Activated CD8-positive, alpha-beta memory T cell treated with anti-CD3 and anti-CD28 coated beads for 1 hour (primary cell): ENCODE data around the gene IRAG1.

Experiments
- DNase-seq, 2 donors: peaks; one replicate each; pipeline ENCODE4 v3.0.0-alpha.2; 2020; ENCODE audit warnings: low read depth in 1 of 2; ENCODE audit errors: extremely low read depth in 1 of 2

IRAG1 gene, protein sequence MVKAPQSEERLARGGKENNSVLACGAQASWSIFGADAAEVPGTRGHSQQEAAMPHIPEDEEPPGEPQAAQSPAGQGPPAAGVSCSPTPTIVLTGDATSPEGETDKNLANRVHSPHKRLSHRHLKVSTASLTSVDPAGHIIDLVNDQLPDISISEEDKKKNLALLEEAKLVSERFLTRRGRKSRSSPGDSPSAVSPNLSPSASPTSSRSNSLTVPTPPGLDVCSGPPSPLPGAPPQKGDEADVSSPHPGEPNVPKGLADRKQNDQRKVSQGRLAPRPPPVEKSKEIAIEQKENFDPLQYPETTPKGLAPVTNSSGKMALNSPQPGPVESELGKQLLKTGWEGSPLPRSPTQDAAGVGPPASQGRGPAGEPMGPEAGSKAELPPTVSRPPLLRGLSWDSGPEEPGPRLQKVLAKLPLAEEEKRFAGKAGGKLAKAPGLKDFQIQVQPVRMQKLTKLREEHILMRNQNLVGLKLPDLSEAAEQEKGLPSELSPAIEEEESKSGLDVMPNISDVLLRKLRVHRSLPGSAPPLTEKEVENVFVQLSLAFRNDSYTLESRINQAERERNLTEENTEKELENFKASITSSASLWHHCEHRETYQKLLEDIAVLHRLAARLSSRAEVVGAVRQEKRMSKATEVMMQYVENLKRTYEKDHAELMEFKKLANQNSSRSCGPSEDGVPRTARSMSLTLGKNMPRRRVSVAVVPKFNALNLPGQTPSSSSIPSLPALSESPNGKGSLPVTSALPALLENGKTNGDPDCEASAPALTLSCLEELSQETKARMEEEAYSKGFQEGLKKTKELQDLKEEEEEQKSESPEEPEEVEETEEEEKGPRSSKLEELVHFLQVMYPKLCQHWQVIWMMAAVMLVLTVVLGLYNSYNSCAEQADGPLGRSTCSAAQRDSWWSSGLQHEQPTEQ

GRCh38 chr11:10693509-10694081 lies at the start of gene IRAG1:
Gene IRAG1 (minus strand): TSS chr11:10693755. CDS start chr11:10693602, 153 bp downstream.
- DNase-seq: no peak

DNA sequence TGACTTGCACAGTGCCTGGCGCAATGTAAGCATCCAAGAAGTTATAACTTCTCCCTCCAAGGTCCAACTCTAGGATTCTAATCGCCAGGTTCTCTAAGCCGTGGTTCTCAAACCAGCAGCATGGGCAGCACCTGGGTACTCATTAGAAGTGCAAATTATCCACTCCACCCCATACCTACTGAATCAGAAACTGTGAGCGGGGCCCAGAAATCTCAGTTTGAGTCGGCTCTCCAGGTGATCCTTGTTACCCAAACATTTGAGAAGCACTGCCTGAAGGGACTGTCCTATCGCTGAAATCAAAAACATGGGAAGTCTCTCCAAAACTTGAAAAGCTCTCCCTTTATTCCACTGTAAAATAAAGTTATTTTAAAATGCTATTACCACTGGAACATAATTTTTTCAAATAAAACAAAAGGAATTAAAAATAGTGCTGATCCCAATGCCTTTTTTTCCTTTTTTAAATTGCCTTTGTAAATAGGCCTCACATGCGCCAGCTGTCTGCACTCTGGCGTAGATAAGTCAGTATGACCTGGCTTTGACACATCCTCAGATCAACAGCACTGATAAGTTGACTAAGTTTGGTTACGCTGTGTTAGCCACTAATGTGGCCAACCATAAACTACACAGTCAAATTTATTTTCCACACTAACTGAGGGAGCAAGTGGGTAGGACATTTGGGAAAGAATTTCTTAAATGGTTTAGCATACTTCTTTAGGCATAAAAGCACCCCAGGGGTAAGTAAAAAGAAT lies 49.1 kb upstream of the IRAG1 start:
- DNase-seq: no peak

DNA sequence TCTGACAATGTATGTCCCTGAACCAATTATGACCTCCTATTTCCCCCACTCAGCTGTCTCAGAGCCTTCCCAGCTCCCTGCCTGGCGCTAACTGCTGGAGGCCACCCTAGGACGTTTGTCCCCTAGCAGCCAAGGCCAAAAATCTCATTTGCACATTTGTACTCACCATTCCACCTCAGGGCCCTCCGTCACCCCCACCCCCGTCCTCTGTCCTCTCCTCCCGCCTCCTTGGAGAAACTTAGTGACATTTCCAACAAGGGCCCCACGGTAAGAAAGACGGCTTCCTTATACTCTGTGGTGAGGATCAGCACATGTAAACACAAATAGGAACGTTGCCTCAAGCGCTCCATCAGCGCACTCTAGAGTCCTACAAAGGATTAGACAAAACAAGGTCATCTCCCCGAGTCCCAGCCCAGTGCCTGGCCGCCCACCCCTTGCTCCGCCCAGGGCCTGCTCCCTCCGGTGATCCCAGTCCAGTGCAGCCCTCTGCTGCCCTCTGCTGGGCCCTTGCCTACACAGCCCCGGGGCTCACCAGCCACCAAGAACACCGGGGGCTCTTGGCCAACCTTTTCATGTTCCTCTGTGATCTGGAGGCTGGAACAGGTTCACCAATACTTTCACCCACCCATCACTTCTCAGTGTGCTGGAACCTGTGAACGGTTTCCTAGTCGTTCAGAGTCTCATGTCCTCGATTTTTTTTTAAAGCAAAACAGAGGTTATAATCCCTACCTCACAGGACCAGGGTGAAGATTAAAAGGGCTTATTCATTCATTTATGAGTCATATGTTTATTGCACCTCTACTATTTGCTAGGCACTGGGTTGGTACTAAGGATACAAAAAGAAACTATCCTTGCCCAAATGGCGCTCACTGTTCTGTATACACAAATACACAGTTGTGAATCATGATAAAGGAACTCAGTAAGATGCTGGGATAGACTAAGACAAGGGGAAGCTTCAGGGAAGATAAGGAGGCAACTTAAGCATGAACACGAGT lies 42.2 kb upstream of the IRAG1 start:
- peak; percentile 54 to 72 for DNase-seq

DNA sequence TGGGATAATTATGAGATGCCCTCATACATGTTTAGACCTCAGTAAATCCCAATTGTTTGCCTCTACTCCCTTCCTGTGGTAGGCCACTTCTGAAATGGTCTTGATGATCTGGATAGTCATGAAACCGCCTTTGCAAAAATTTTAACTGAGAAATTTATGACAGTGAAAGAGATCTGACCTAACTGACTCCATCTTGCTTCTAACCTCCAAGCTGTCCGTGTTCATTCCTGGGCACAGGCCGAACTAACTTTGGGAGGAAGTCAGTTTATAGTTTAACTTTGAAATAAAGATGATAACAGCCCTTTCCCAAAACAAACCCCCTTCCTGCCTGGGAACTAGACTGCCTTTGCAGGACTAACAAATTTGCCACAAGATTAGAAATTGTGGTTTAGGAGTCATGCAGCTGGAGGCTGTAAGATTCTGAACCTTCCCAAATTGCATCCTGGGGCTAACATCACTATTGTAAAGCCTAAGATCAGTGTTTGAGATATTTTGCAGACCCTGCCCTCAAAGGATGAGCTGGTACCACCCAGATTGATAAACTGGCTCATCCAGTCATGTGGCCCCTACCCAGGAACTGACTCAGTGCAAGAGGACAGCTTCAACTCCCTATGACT lies 37.6 kb upstream of the IRAG1 start:
- no peak for DNase-seq

DNA sequence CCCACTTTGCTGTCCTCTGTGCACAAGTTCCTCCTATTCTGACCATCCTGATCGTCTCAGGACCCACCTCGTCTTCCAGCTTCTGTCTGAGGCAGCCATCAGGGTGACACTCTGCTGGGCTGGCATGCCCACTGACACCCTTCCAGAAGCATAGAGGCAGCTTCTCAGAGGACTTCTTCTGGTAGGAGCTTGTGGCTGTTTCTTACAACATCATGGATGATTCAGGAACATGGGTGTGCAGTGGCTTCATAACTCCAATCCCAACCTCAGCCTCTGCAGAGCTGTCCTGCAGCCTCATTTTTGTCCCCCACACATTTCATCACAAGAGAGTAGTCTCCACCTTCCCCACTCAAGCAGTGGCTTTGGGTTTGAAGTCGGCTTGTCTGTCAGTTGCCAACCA lies 36.6 kb upstream of the IRAG1 start:
- DNase-seq: no peak

DNA sequence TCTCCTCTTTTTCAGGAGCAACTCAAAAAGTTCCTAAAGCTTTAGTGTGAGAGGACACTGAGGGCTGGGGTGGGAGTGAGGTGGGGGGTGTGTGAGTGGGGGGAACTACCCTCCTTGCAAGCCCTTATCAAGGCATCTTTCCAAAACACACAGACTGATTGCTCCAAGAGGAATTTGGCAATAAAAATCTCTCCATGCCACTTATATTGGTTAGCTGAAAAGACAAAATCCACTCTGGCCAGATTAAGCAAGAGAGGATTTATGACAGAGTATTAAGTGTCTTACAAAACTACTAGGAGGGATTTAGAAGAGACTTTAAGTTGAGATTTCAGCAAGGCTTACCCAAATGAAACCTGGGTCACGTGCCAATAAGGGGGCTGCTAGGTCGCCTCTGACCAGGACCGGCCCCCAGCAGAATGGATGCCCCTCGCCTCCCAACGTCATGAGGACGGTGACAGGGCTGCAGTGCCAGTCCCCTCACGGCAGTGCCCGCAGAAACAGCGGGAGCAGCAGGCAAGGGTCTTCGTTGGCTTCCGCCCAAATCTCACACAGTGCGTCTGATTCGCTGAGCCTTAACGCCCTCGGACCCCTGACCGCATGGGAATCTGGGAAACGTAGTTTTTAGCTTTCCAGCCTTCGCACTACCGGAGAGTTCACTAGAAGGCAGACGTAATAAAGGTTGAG lies 35.4 kb upstream of the IRAG1 start:
- no peak for DNase-seq

DNA sequence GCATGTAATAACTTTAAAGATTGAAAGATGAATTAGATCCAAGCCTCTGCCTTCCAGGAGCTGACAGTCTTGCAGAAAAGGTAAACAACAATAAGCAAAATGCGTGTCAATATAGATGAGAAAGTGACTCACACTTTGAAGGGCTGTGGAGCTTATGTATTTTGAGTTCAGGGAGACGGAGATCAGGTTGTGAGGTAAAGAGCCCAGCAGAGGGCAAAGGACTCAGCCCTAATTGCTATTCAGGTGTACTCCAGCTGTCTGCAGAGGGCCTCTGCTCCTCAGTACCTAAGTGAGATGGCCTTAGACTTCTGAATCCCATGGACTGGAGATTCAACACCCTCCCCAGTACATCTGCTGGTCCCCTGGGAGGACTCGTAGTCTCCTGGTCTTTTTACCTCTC lies 34.6 kb upstream of the IRAG1 start:
- DNase-seq: no peak

- no peak for DNase-seq
Observed at GRCh38 chr11:10727146-10727851, 33.7 kb upstream of the IRAG1 start.

DNA sequence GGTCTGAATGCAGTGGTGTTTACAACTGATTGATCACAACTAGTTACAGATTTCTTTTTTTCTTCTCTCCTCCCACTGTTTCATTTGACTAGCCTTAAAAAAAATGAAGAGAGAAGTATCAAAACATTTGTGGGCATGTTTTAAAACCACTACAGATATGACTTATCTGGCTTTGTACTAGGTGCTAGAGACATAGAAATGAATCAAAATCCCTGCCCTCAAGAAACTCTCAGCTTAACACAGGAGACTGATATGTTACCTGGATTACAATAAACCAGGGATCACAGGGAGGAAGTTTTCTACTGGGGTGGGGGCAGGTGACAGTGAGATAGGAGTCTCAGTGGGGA lies 32.3 kb upstream of the IRAG1 start:
- no peak for DNase-seq

DNA sequence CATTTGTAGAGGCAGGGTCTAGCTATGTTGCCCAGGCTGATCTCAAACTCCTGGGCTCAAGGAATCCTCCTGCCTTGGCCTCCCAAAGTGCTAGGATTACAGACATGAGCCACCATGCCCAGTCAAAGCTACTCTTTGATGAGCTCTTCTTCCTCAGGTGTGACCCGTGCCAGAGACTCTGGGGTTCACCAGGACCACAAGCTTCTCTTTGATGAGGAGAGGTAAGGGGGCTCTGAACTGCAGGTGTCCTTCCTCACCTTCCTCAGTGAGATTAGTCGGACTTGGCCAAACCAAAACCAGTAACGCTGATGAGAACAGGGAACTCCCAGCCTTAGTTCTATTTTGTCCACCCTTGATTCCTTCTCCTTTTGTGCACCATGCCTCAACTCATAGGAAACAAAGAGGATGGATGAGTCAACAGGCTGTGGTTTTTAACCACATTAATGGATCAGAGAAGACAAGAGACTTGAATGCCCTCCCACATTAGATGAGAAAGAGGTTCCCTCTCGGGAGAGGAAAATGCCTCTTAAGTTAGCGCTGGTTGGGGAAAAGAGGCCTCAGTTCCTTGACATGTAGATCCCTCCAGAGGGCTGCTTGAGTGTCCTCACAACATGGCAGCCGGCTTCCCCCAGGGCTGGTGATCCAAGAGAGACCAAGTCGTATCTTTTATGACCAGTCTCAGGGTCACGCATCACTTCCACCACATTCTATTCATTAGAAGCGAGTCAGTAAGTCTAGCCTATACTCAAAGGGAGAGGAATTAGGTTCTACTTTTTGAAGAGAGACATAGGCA lies 31.8 kb upstream of the IRAG1 start:
- DNase-seq: no peak

GRCh38 chr11:10722307-10722706 lies 28.8 kb upstream of the IRAG1 start:
- no peak for DNase-seq

GRCh38 chr11:10720881-10721376 lies 27.4 kb upstream of the IRAG1 start:
- no peak for DNase-seq

- DNase-seq: no peak
Observed at GRCh38 chr11:10719616-10720015, 26.1 kb upstream of the IRAG1 start.

GRCh38 chr11:10716543-10717259 lies 23.1 kb upstream of the IRAG1 start:
- no peak for DNase-seq

GRCh38 chr11:10716122-10716521 lies 22.6 kb upstream of the IRAG1 start:
- DNase-seq: no peak

- no peak for DNase-seq
Observed at GRCh38 chr11:10715571-10715970, 22.0 kb upstream of the IRAG1 start.
